AG04449 (cell line): ENCODE measurements around the gene COL5A1.

Experiments
- CTCF ChIA-PET: fragments of 350-600 bp; formaldehyde crosslinking; extraction: SDS; loops from one replicate; lab custom pipeline; 2021; ENCODE audit warnings: antibody characterized with exemption; lab: Yijun Ruan, JAX
- POLR2A ChIA-PET: fragments of 400-600, 350-600 bp; formaldehyde crosslinking; extraction: SDS; loops from one replicate; lab custom pipeline; 2020; ENCODE audit warnings: antibody characterized with exemption, inconsistent platforms; lab: Yijun Ruan, JAX
- DNase-seq: peaks from one replicate; pipeline ENCODE4 v3.0.0-alpha.2; 2010; ENCODE audit warnings: low read depth, low spot score
- H3K4me3 ChIP-seq: 2 replicates; pipeline ENCODE4 v1.5.1; 2011; ENCODE audit warnings: low read depth, mild to moderate bottlenecking, control low read depth, low read length
- TF ChIP-seq, protein P1 (sequence below): IDR thresholded peaks from one replicate; pipeline ENCODE4 v1.5.1; 2011; ENCODE audit warnings: mild to moderate bottlenecking, moderate library complexity, low read length, control low read depth, inconsistent platforms; ENCODE audit not compliant: insufficient read depth; ENCODE audit errors: missing control alignments

Gene COL5A1

DNA sequence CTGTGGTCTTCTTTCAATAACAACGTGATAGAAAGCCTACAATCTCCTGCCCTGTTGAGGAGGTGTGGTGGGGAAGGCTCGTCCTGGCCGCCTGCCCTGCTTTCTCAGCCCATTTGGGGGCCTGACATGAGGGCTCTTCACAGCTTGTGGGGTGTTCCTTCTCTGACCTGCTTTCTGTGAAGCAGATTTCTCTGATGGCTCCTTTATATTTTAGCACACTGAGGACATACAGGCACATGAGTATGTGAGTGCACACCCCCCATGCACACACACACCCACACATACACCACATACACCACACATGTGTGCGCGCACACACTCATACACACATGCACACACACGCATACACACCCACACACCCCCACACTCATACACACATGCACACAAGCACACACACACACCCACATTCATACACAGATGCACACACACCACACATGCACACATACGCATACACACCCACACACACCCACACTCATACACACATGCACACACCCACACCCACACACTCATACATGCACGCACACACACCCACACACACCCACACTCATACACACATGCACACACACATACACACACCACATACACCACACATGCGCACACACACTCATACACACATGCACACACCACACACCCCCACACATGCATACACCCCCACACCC is 117.5 kb downstream of the COL5A1 start:
- H3K4me3 ChIP-seq = no peak overlapping the region
- POLR2A ChIA-PET = no interaction called here
- TF ChIP-seq, protein P1, sequence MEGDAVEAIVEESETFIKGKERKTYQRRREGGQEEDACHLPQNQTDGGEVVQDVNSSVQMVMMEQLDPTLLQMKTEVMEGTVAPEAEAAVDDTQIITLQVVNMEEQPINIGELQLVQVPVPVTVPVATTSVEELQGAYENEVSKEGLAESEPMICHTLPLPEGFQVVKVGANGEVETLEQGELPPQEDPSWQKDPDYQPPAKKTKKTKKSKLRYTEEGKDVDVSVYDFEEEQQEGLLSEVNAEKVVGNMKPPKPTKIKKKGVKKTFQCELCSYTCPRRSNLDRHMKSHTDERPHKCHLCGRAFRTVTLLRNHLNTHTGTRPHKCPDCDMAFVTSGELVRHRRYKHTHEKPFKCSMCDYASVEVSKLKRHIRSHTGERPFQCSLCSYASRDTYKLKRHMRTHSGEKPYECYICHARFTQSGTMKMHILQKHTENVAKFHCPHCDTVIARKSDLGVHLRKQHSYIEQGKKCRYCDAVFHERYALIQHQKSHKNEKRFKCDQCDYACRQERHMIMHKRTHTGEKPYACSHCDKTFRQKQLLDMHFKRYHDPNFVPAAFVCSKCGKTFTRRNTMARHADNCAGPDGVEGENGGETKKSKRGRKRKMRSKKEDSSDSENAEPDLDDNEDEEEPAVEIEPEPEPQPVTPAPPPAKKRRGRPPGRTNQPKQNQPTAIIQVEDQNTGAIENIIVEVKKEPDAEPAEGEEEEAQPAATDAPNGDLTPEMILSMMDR = no peak
- no peak for DNase-seq
- CTCF ChIA-PET = no interaction called here

GRCh38 chr9:134759913-134760312 is 118.3 kb downstream of the COL5A1 start:
- no peak for DNase-seq
- TF ChIP-seq, protein P1 = no peak
- ChIA-PET POLR2A (no interaction called here), CTCF (no interaction called here)
- no peak overlapping the region for H3K4me3 ChIP-seq

- POLR2A ChIA-PET = no interaction called here
- no peak for DNase-seq
- CTCF ChIA-PET = no interaction called here
Measured at GRCh38 chr9:134760750-134761420, 119.3 kb downstream of the COL5A1 start.

DNA sequence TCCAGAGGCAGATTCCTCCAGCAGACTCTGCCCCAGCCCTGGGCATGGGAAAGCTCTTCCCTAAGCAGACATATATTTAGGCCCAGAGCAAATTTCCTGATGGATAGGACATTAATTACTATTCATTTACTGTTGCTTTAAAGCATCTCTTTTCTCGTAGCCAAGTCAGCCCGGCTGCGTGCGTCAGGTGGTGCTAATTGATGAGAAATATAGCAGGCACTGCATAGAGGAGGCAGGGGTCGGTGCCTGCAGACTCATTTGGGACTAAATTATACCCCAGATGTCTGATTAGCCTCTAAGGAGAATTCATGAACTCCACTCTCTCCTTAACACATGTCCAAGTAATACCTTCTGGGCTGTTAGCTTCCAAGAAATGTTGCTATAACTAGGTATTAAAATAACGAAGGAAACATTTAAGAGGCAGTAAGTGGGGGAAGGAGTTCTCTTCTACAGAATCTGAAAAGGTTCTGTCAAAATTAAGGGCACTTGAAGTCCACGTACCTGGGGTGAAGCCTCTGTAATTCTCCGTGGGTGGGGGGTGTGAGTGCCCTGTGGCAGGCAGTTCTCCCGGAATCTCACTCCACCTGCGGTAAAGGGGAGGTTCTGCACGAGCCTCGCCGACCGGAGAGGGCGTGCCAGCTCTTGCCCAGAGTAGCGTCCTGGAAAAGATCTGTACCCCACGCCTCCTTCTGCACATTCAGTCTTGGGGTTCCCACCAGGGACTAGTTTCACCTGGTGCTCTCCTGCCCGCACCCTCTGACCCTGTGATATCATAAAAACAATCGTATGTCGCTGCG is 123.1 kb downstream of the COL5A1 start:
- TF ChIP-seq, protein P1 = no peak
- no peak overlapping the region for H3K4me3 ChIP-seq
- ChIA-PET POLR2A (no interaction called here), CTCF (interaction anchor here (1.5 kb wide), 1 partner anchor 14 kb away, joined by 4 read pairs; no protein-coding TSS in a partner anchor)
- no peak for DNase-seq

More at GRCh38 chr9:134760750-134761420, 119.3 kb downstream of the COL5A1 start:
- TF ChIP-seq, protein P1 = no peak
- no peak overlapping the region for H3K4me3 ChIP-seq

DNA sequence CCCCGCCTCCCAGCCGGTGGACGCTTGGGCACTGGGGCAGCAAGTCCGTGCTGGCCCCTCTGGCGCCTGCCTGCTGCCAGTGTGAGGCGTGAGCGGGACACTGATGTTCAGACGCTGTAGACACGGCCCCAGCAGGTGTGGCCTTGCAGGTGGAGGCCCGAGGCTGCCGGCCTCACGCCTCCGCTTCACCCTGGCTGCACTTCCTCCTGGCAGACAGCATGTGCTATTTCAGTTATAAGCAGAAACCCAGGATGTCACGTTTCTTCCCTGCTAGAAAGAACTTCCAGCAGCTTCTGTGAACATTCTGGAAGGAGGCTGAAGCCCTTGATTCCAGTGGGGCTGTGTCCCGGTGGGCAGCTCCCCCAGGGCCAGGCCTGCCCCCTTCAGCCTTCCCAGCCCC is 124.2 kb downstream of the COL5A1 start:
- DNase-seq = no peak
- CTCF ChIA-PET = no interaction called here
- TF ChIP-seq, protein P1 = no peak
- POLR2A ChIA-PET = no interaction called here
- H3K4me3 ChIP-seq = no peak overlapping the region

GRCh38 chr9:134766587-134766986 is 125.0 kb downstream of the COL5A1 start:
- H3K4me3 ChIP-seq = no peak overlapping the region
- ChIA-PET POLR2A (no interaction called here), CTCF (interaction anchor here (1.3 kb wide), 1 partner anchor 317 kb away, joined by 5 read pairs; no protein-coding TSS in a partner anchor)
- no peak for DNase-seq
- TF ChIP-seq, protein P1 = no peak
